ENCODE data around the gene NOSTRIN.

DNA sequence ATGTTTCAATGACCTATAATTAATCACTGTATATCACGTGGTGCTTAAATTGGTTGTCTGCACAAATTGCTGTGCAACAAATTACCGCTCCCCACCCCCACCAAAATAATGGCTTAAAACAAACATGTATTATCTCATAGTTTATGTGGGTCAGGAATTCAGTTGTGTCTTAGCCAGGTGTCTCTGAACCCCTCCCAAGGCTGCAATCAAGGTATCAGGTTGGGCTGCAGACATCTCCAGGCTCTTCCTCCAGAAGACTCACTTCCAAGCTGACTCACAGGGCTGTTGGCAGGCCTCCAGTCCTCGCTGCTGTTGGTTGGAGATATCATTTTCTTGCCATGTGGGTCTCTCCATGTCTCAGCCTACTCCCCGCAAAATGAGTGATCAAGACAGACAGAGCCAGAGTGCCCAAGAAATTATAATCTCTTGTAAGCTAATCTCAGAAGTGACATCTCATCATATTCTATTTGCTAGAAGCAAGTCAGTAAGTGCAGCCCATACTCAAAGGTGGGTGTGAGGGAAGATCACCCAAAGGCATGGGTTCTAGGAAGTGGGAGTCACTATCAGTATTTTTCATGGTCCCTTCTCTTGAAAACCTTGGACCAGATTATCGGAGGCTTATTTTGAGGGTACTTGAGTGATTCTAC is 49.4 kb downstream of the NOSTRIN start:
- TF ChIP-seq, protein P1, sequence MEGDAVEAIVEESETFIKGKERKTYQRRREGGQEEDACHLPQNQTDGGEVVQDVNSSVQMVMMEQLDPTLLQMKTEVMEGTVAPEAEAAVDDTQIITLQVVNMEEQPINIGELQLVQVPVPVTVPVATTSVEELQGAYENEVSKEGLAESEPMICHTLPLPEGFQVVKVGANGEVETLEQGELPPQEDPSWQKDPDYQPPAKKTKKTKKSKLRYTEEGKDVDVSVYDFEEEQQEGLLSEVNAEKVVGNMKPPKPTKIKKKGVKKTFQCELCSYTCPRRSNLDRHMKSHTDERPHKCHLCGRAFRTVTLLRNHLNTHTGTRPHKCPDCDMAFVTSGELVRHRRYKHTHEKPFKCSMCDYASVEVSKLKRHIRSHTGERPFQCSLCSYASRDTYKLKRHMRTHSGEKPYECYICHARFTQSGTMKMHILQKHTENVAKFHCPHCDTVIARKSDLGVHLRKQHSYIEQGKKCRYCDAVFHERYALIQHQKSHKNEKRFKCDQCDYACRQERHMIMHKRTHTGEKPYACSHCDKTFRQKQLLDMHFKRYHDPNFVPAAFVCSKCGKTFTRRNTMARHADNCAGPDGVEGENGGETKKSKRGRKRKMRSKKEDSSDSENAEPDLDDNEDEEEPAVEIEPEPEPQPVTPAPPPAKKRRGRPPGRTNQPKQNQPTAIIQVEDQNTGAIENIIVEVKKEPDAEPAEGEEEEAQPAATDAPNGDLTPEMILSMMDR (conservative IDR thresholded peaks at IDR 0.05), result no peak
- no peak for TF ChIP-seq EZH2 (IDR thresholded peaks at IDR 0.05; ENCODE audit: low read depth)
